HEK293 (cell line): Measurements from ENCODE around the gene HYOU1.

Experiments
- CTCF ChIA-PET: fragments of 350-600 bp; formaldehyde crosslinking; extraction: SDS; loops from one replicate; lab custom pipeline; 2021; ENCODE audit warnings: antibody characterized with exemption; lab: Yijun Ruan, JAX
- POLR2A ChIA-PET: fragments of 300-600 bp; formaldehyde crosslinking; extraction: SDS; loops from one replicate; lab custom pipeline; 2020; ENCODE audit warnings: antibody characterized with exemption, inconsistent platforms; lab: Yijun Ruan, JAX
- H3K27ac ChIP-seq: fragments of 200-500 bp; sonication (Bioruptor generic); 2 replicates; pipeline ENCODE4 v1.5.1; 2014; ENCODE audit warnings: low read depth, low read length, control low read depth, inconsistent platforms; ENCODE audit errors: extremely low read depth
- H3K36me3 ChIP-seq, 2 experiments: fragments of 200-500 bp in 1 of 2; sonication (Bioruptor generic) in 1 of 2; 1 replicate in 1 of 2; 2 replicates in 1 of 2; pipeline ENCODE4 v1.5.1; 2014 to 2017; ENCODE audit warnings: inconsistent platforms in 2 of 2, low read length in 2 of 2; ENCODE audit not compliant: control insufficient read depth in 2 of 2, insufficient read depth in 1 of 2
- H3K4me1 ChIP-seq: fragments of 200-500 bp; sonication (Bioruptor generic); 2 replicates; pipeline ENCODE4 v1.5.1; 2014; ENCODE audit warnings: mild to moderate bottlenecking, low read length, inconsistent platforms; ENCODE audit not compliant: control insufficient read depth, insufficient read depth
- H3K4me3 ChIP-seq: 2 replicates; pipeline ENCODE4 v1.5.1; 2011; ENCODE audit warnings: low read depth, mild to moderate bottlenecking, control low read depth, low read length, moderate library complexity
- H3K9me3 ChIP-seq: fragments of 200-500 bp; sonication (Bioruptor generic); 2 replicates; pipeline ENCODE4 v1.5.1; 2014; ENCODE audit warnings: low read depth, low read length, inconsistent platforms; ENCODE audit not compliant: control insufficient read depth, insufficient read depth
- GLIS1 ChIP-seq: fragments of 450-650 bp; formaldehyde crosslinking; IDR thresholded peaks from 2 replicates; pipeline ENCODE4 v1.5.1; 2016; ENCODE audit warnings: missing biosample characterization, missing genetic modification characterization
- GLIS2 ChIP-seq: fragments of 450-650 bp; formaldehyde crosslinking; IDR thresholded peaks from 2 replicates; pipeline ENCODE4 v1.5.1; 2016; ENCODE audit warnings: missing biosample characterization, missing genetic modification characterization
- HIC1 ChIP-seq: fragments of 450-650 bp; formaldehyde crosslinking; IDR thresholded peaks from 2 replicates; pipeline ENCODE4 v1.5.1; 2016; ENCODE audit warnings: missing biosample characterization, missing genetic modification characterization
- KLF16 ChIP-seq: fragments of 450-650 bp; formaldehyde crosslinking; IDR thresholded peaks from 2 replicates; pipeline ENCODE4 v1.5.1; 2017; ENCODE audit warnings: missing biosample characterization, missing genetic modification characterization
- MZF1 ChIP-seq: fragments of 450-650 bp; formaldehyde crosslinking; IDR thresholded peaks from 2 replicates; pipeline ENCODE4 v1.5.1; 2017; ENCODE audit warnings: missing biosample characterization, missing genetic modification characterization, borderline replicate concordance
- WT1 ChIP-seq: fragments of 450-650 bp; formaldehyde crosslinking; IDR thresholded peaks from 2 replicates; pipeline ENCODE4 v1.5.1; 2016; ENCODE audit warnings: missing biosample characterization, missing genetic modification characterization
- ZBTB11 ChIP-seq: fragments of 450-650 bp; formaldehyde crosslinking; conservative IDR thresholded peaks from 2 replicates; pipeline ENCODE4 v1.5.1; 2016; ENCODE audit warnings: low read depth, missing biosample characterization, missing genetic modification characterization
- ZBTB49 ChIP-seq: fragments of 450-650 bp; formaldehyde crosslinking; IDR thresholded peaks from 2 replicates; pipeline ENCODE4 v1.5.1; 2016; ENCODE audit warnings: missing biosample characterization, missing genetic modification characterization, low read depth
- ZNF214 ChIP-seq: fragments of 450-650 bp; formaldehyde crosslinking; IDR thresholded peaks from 2 replicates; pipeline ENCODE4 v1.5.1; 2017; ENCODE audit warnings: missing biosample characterization, mild to moderate bottlenecking, missing genetic modification characterization, borderline replicate concordance
- ZNF274 ChIP-seq, 2 experiments: fragments of 200-500 bp in 1 of 2; fragments of 450-650 bp in 1 of 2; sonication (Bioruptor generic) in 1 of 2; formaldehyde crosslinking in 1 of 2; IDR thresholded peaks; 2 replicates each; pipeline versions ENCODE4 v1.5.1 to v1.6.1; 2014 to 2016; ENCODE audit warnings: borderline replicate concordance in 1 of 2, inconsistent platforms in 1 of 2, low read length in 1 of 2, missing biosample characterization in 1 of 2, missing genetic modification characterization in 1 of 2
- ZNF280D ChIP-seq: fragments of 450-650 bp; formaldehyde crosslinking; IDR thresholded peaks from 2 replicates; pipeline ENCODE4 v1.5.1; 2016; ENCODE audit warnings: missing biosample characterization, missing genetic modification characterization
- ZNF341 ChIP-seq: fragments of 450-650 bp; formaldehyde crosslinking; IDR thresholded peaks from 2 replicates; pipeline ENCODE4; 2016; ENCODE audit warnings: low read depth, missing biosample characterization, missing genetic modification characterization
- ZNF561 ChIP-seq: fragments of 450-650 bp; IDR thresholded peaks from 2 replicates; pipeline ENCODE4 v1.5.1; 2018; ENCODE audit warnings: missing biosample characterization, missing genetic modification characterization, borderline replicate concordance
- ZNF76 ChIP-seq: fragments of 450-650 bp; formaldehyde crosslinking; IDR thresholded peaks from 2 replicates; pipeline ENCODE4; 2016; ENCODE audit warnings: low read depth, missing biosample characterization, missing genetic modification characterization, borderline replicate concordance
- ZSCAN30 ChIP-seq: fragments of 450-650 bp; IDR thresholded peaks from 2 replicates; pipeline ENCODE4 v1.5.1; 2018; ENCODE audit warnings: missing biosample characterization, mild to moderate bottlenecking, missing genetic modification characterization, moderate library complexity
- ZXDB ChIP-seq: fragments of 450-650 bp; formaldehyde crosslinking; IDR thresholded peaks from 2 replicates; pipeline ENCODE4 v1.5.1; 2016; ENCODE audit warnings: missing biosample characterization, missing genetic modification characterization
- TF ChIP-seq, protein P1 (sequence below): fragments of 450-650 bp; formaldehyde crosslinking; IDR thresholded peaks from 2 replicates; pipeline ENCODE4 v1.5.1; 2017; ENCODE audit warnings: missing biosample characterization, missing genetic modification characterization

Gene HYOU1

DNA sequence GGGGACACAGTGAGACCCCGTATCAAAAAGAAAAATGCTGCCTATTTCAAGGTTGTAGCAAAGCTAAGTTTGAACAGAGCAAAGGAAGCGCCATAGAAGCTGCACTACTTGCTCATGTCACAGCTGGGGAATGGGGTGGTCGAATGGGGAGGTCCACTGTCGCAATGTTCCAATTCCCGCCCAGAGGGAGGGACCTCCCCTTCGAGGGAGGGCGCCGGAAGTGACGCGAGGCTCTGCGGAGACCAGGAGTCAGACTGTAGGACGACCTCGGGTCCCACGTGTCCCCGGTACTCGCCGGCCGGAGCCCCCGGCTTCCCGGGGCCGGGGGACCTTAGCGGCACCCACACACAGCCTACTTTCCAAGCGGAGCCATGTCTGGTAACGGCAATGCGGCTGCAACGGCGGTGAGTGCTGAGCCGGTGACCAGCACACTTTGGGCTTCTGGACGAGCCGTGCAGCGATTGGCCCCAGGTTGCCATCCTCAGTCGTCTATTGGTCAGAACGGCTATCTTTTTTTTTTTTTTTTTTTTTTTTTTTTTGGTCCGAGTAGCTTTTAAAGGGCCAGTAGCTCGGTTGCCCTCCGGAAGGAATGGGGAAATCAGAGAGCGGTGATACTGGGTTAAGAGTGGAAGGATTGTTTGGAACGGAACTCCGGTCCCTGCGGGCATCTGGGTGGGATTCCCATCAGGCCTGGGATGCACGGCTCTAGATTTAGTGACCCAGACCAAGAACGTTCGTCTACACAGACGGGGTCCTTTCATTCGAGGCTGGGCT lies 27.8 kb upstream of the HYOU1 start, which contains the start of gene HMBS:
TSS of gene HMBS (plus strand) at position 219 of the 774 bp plus-strand sequence. CDS start at position 372, 153 bp downstream.
- ChIA-PET POLR2A (interaction anchor here (0.5 to 3.6 kb wide), 40 partner anchors 8 to 472 kb away, joined by 3 to 65 read pairs (median 4); partner anchors contain the start of genes BCL9L, C2CD2L, CBL and CENATAC), CTCF (interaction anchor here (0.5 to 1.6 kb wide), 7 partner anchors 19 to 271 kb away, joined by 3 to 5 read pairs (median 3); no protein-coding TSS in a partner anchor)
- Histone ChIP-seq H3K36me3 (peaks cover 0 to 47% of the 10 kb centered on the region in 2 experiments; a peak in 2 of 3 replicates), H3K27ac (peak within 1 kb of the TSS; percentile 6; the same call in 1 of the 2 replicates), H3K9me3 (no peaks in the 10 kb centered on the region), H3K4me1 (0 out of 2 replicates have a peak, but pooled peaks cover 3% of the 10 kb centered on the region), H3K4me3 (peak within 1 kb of the TSS; percentile 69)
- TF ChIP-seq KLF16 (0 out of 2 replicates have a peak, but pooled peaks have one; percentile 31), GLIS1 (tag by site-specific recombination) (peak; percentile 93), GLIS2 (tag by site-specific recombination) (peak; percentile 93), WT1 (peak; percentile 70; the same call in 1 of the 2 replicates), ZBTB11 (tag by site-specific recombination) (peak; percentile 86), ZNF214 (no peak), ZBTB49 (no peak), ZXDB (tag by site-specific recombination) (peak; percentile 70), ZSCAN30 (tag by site-specific recombination) (peak; percentile 20; the same call in 1 of the 2 replicates), ZNF561 (peak; percentile 28; the same call in 1 of the 2 replicates), ZNF274 (IDR thresholded peaks at IDR 0.05; ENCODE audit: low read length) (no peak), ZNF274 (tag by site-specific recombination; IDR thresholded peaks at IDR 0.05; ENCODE audit: borderline replicate concordance) (no peak), HIC1 (tag by site-specific recombination) (no peak), ZNF341 (tag by site-specific recombination) (peak; percentile 45; the same call in 1 of the 2 replicates), ZNF76 (tag by site-specific recombination) (peak; percentile 27; the same call in 1 of the 2 replicates), ZNF280D (tag by site-specific recombination) (no peak), MZF1 (tag by site-specific recombination) (peak; percentile 91)
- TF ChIP-seq, protein P1, sequence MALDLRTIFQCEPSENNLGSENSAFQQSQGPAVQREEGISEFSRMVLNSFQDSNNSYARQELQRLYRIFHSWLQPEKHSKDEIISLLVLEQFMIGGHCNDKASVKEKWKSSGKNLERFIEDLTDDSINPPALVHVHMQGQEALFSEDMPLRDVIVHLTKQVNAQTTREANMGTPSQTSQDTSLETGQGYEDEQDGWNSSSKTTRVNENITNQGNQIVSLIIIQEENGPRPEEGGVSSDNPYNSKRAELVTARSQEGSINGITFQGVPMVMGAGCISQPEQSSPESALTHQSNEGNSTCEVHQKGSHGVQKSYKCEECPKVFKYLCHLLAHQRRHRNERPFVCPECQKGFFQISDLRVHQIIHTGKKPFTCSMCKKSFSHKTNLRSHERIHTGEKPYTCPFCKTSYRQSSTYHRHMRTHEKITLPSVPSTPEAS: 0 out of 2 replicates have a peak, but pooled peaks have one; percentile 11
